NT2/D1 (cell line): ENCODE results near the gene CTNNA3.

Experiments used
- SUZ12 ChIP-seq: IDR thresholded peaks from 2 replicates; pipeline ENCODE4 v1.6.1; 2011; ENCODE audit not compliant: insufficient read length, insufficient read depth; ENCODE audit errors: extremely low read depth
- YY1 ChIP-seq: IDR thresholded peaks from 2 replicates; pipeline ENCODE4 v1.6.1; 2011; ENCODE audit not compliant: insufficient read length, insufficient read depth

GRCh38 chr10:66838656-66839055 lies 857.3 kb downstream of the CTNNA3 start:
- no peak for TF ChIP-seq YY1
- no peak for TF ChIP-seq SUZ12
